ENCODE results near the gene SULF2.

DNA sequence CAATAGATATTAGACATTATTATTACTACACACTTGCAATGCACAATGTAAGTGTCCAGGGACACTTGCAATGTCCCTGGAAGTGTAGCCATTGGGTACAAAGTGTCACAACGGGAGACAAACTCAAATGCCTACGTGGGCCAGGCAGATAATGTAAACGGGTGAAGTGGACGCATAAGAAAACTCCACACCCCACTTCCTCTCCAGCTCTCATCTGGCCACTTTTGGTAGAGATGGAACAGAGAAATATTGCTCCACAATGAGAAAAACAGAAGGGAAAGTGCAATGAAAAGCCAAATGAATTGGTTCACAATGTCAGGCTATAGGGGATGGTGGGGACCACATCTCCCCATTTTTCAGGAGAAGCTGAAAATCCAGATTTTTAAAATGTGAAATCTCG, 9.4 kb downstream of the SULF2 start:
- TF ChIP-seq, protein P1, sequence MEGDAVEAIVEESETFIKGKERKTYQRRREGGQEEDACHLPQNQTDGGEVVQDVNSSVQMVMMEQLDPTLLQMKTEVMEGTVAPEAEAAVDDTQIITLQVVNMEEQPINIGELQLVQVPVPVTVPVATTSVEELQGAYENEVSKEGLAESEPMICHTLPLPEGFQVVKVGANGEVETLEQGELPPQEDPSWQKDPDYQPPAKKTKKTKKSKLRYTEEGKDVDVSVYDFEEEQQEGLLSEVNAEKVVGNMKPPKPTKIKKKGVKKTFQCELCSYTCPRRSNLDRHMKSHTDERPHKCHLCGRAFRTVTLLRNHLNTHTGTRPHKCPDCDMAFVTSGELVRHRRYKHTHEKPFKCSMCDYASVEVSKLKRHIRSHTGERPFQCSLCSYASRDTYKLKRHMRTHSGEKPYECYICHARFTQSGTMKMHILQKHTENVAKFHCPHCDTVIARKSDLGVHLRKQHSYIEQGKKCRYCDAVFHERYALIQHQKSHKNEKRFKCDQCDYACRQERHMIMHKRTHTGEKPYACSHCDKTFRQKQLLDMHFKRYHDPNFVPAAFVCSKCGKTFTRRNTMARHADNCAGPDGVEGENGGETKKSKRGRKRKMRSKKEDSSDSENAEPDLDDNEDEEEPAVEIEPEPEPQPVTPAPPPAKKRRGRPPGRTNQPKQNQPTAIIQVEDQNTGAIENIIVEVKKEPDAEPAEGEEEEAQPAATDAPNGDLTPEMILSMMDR (IDR thresholded peaks at IDR 0.05; ENCODE audit: insufficient read depth, low read length): no peak
- TF ChIP-seq POLR2AphosphoS5 (IDR thresholded peaks at IDR 0.05; ENCODE audit: low read depth) (no peak), SPI1 (IDR thresholded peaks at IDR 0.05; ENCODE audit: borderline replicate concordance, low read depth) (no peak)
- TF ChIP-seq, protein P2, sequence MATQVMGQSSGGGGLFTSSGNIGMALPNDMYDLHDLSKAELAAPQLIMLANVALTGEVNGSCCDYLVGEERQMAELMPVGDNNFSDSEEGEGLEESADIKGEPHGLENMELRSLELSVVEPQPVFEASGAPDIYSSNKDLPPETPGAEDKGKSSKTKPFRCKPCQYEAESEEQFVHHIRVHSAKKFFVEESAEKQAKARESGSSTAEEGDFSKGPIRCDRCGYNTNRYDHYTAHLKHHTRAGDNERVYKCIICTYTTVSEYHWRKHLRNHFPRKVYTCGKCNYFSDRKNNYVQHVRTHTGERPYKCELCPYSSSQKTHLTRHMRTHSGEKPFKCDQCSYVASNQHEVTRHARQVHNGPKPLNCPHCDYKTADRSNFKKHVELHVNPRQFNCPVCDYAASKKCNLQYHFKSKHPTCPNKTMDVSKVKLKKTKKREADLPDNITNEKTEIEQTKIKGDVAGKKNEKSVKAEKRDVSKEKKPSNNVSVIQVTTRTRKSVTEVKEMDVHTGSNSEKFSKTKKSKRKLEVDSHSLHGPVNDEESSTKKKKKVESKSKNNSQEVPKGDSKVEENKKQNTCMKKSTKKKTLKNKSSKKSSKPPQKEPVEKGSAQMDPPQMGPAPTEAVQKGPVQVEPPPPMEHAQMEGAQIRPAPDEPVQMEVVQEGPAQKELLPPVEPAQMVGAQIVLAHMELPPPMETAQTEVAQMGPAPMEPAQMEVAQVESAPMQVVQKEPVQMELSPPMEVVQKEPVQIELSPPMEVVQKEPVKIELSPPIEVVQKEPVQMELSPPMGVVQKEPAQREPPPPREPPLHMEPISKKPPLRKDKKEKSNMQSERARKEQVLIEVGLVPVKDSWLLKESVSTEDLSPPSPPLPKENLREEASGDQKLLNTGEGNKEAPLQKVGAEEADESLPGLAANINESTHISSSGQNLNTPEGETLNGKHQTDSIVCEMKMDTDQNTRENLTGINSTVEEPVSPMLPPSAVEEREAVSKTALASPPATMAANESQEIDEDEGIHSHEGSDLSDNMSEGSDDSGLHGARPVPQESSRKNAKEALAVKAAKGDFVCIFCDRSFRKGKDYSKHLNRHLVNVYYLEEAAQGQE (IDR thresholded peaks at IDR 0.05; ENCODE audit: insufficient replicate concordance, low read depth): no peak
